CD4-positive, alpha-beta T cell treated with Interferon alpha-2 for 1 hour (primary cell): ENCODE results near the gene RPH3AL.

Experiments used
- DNase-seq, 2 donors: peaks; one replicate each; pipeline ENCODE4 v3.0.0-alpha.2; 2020 to 2022

RPH3AL gene, protein sequence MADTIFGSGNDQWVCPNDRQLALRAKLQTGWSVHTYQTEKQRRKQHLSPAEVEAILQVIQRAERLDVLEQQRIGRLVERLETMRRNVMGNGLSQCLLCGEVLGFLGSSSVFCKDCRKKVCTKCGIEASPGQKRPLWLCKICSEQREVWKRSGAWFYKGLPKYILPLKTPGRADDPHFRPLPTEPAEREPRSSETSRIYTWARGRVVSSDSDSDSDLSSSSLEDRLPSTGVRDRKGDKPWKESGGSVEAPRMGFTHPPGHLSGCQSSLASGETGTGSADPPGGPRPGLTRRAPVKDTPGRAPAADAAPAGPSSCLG

DNA sequence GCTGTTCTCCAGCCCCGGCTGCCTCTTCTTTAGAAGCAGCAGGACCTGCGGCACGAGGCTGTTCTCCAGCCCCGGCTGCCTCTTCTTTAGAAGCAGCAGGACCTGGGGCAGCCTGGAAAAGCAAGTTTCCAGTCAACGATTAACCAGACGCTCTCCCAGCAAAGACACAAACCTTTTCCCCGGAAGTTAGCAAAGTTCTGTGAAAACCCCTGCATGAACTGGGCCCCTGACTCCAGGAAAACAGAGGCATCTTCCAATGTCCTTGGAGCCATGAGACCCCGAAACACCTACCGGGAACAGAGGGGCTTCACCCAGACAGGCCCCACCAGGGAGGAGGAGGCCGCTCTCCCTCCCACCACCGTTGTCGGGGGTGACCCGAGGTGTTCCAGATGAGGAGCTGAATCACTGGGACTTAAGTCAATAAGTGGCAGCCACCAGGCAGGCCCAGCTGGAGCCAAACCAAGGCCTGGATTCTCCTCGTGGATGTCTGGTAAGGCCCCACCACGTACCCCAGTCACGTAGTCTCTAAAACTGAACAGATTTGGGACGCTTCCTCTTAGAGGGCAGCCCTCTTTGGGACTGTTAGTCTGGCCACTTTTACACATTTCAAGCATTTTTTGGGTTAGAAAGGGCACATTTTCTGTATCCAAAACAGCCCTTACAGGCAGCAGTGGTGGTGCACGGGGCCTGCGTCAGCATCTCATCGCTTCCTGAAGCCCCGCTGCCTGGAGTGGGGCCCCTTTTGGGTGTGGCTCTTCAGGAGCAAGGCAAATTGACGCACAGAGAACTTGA, at the start of gene RPH3AL:
Gene RPH3AL, minus strand, starts transcription at position 387 of the 792 bp plus-strand sequence. CDS start 25,264 bp downstream, outside the sequence.
- DNase-seq, result peak in 1 of 2 donors; percentile 18

DNA sequence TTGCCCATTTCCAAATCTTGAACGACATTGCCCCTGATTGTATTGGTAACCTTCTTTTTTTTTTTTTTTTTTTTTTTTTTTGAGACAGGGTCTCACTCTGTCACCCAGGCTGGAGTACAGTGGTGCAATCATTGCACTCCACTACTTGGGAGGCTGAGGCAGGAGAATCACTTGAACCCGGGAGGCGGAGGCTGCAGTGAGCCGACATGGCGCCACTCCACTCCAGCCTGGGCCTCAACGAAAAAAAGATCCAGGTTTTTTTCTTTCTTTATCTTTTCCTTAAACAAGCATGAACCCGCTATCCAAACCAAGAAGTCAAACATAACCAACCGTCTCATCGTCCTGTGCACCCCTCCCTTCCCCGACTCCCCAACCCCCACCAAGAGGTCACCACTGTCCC, 47.6 kb upstream of the RPH3AL start:
- DNase-seq, result no peak

DNA sequence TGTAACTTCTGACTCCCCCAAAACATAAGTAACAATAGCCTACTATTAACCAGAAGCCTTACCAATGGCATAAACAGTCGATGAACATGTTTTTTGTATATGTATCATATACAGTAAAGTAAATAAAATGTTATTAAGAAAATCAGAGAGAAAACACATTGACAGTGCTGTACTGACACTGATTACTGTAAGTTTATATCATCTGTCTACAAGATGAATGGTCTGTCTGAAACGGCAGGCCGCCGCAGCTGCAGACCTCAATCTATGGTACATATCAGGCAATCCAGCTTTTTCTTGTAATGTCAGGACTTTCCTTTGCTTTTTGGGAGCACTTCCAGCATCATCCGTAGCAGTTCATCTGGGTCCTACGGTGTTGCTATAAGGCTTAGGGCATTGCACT, 44.2 kb upstream of the RPH3AL start:
- DNase-seq, result no peak

DNA sequence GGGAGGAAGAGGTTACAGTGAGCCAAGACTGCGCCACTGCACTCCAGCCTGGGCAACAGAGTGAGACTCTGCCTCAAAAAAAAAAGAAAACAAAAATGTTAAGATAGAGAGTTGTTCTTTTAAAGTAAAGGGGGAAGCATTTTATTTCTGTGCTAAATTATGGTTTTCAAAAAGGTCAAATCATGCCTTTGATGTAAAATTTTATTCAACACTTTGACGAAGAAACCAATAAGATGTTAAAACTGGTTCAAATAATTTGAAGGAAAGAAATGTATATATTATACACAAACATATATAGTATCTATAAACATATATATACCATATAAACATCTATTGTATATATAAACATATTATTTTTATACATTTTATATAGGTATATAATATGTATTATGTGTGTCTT, 43.4 kb upstream of the RPH3AL start:
- DNase-seq, result no peak

DNA sequence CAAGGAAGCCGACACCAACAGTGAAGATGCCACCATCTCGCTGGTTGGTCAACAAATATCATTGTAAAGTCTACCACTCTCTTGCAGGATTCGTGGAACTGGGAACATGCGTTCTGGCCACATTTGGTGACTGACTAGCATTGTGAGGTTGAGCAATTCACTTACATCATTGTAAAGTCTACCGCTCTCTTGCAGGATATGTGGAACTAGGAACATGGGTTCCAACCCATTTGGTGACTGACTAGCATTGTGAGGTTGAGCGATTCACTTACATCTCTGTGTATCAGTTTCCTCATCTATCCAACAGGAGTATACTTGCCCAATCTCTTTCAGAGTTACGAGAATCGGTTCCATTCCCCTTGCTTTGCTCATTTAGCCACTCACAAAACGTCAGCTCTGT, 42.6 kb upstream of the RPH3AL start:
- DNase-seq, result peak in 1 of 2 donors; percentile 17

DNA sequence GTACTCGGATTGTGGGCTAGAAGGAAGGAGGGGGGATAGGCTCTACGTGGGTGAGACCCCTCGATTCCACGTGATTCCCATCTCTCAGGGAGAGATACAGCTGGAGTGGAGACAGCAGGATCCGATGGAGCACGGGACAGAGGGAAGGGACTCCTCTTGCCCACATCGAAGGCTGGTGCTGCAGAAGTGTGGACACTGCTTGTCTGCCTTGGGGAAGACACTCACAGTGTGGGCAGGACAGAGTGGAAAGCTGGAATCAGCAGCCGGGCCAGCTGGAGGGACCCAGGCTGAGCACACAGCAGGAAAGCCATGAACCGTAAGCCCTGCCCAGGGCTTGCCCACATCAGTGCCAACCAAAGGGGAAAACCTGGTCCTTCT, 42.1 kb upstream of the RPH3AL start:
- DNase-seq, result no peak

DNA sequence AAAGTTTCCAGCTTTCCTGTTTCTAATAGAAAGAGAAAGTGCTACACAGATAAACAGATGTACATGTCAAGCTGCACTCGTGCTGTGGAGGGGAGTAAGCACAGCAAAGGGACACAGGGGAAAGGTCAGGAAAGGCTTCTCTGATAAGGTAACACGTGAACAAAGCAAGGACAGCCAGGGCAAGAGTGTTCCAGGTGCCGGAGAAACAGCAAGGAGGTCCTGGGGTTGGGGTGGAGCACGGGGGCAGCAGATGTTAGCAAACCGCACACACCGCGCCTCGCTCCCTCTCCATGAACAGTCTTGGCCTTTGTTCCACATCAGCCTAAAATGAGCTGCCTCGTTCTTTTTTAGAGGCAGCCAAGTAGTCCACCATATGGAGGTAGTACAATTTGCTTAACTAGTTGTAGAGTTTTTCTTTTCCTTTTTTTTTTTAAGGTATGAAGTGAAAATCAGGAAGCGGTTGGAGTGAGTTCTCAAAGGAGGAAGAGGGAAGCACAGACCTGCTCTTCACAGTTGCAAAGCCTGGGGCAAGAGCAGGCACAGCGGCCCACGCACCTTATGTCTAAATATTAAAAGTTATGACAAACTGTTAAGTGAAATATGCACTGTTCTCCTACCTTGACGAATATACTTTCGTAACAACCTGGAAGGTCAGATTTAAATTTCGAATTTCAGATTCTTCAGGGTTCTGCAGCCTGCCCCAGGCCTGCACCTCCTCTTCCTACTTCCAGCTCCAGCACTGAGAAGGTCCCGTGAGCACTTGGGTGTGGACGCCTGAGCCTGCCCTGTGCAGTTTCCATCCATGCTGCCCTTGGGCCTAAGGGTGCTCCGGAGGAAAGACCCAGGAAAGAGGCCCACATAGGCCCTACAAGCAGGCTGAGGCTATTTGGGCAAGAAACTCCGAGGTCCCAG, 41.5 kb upstream of the RPH3AL start:
- DNase-seq, result no peak

DNA sequence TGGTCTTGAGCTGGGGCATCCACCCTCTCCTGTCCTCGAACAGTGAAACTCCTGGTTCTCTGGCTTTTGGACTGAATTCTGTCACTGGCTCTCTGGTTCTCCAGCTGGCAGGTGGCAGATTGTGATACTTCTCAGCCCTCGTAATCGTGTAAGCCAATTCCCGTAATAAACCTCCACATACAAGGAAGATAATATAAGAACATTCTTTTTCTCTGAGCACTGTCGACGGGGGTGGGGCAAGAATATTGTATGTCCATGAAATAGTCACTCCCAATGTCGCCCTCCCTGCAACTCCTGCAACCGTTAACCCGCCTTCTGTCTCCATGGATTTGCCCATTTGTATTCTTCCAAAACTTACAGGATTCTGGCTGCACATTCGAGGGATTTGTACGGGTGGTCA, 39.2 kb upstream of the RPH3AL start:
- no peak for DNase-seq

DNA sequence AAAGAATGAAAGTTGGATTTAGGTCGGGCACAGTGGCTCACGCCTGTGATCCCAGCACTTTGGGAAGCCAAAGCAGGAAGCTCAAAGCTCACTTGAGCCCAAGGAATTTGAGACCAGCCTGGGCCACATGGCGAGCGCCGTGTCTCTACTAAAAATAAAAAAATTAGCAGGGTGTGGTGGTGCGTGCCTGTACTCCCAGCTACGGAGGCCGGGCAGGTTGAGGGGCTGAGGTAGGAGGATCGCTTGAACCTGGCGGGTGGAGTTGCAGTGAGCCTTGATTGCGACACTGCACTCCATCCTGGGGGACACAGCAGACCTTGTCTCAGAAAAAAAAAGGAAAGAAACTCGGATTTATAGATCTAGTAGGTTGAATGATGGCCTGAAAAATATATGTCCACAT, 37.4 kb upstream of the RPH3AL start:
- DNase-seq, result no peak

DNA sequence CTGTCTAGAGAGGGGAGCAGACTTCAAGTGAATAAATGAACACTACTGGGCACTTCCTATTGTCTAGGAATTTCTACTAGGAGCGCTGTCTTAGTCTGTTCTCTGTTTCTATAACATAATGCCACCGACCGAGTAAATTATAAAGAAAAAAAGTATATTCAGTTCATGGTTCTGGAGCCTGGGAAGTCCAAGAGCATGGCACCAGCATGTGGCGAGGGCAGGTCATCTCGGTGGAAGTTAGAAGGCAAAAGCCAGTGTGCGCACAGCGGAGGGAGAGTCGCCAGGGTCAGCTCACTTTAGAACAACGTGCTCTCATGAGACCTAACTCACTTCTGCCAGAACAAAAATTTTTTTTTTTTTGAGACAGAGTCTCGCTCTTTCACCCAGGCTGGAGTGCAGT, 35.5 kb upstream of the RPH3AL start:
- DNase-seq, result no peak

DNA sequence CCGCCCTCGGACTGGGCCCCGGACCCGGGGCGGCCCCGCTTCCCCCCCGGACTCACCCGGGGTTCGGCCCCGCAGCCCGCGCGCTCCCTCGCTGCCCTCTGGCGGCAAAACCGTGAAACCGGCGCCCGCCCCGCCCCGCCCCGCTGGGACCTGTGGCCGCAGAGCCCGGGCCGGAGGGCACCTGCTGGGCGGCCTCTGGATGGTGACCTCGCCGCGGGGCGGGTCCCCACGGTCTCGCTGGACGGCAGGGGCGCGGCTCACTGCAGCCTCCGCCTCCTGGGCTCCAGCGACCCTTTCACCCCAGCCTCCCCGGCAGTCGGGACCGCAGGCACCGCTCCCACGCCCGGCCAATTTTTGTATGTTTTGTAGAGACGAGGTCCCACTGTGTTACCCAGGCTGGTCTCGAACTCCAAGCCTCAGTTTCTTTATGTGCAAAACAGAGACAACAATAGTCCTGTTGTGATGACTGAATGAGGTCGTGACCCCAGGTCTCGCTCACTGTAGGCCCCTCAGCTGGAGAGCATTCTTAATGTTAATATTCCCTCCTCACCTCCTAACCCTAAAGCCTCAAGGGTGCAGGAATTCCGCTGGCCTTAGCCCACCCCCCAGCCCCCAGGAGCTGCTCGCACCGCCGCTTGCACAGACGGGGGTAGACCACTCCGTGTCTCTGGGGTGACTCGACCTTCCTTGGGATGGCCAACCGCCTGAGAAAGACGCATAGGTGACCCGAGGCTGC, 33.7 kb upstream of the RPH3AL start:
- peak; percentile 62 to 77 for DNase-seq

DNA sequence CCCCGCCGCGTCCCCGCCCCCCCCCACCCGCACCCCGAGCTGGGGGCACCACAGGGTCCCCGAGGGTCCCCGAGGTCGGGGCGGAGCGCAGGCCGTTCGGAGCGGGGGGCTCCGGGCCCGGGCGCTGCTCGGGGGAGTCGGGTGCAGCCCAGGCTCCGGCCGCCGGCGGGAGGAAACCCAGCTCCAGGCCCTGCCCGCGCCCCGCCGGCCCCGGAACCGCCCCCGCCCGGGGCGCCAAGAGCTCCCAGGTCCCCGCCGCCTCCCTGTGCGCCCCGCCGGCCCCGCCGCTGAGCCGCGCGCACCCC, 33.2 kb upstream of the RPH3AL start:
- no peak for DNase-seq

DNA sequence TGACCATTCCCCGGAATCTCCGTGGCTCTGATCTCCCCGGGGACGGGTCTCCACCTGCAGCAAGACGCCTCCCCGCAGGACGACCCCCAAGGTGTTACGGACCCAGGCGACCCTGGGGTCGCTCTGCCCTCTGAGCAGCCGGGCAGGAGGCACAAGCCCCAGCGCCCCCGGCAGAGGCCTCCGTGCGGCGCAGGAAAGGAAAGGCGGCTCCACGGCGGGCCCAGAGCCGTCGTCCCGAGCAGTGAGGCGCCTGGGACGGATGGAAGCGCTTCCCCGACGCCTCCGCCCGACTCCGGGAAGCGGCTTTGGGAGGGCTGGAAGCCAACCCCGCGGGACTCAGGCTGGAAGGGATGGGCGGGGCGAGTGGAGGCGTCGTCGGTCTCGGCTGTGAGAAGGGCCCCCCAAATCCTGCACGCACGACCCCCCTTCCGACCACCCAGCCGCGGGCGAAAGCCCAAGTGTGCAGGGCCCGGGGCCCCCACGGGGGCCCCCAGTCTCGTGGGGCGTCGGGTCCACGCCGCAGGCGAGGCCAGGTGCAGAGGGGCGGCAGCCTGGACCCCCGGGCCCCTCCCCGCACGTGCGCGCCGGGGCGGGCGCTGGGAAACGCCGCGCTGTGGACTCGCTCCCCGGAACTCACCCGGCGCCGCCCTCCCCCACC, 32.7 kb upstream of the RPH3AL start:
- DNase-seq, result peak in 1 of 2 donors; percentile 21

DNA sequence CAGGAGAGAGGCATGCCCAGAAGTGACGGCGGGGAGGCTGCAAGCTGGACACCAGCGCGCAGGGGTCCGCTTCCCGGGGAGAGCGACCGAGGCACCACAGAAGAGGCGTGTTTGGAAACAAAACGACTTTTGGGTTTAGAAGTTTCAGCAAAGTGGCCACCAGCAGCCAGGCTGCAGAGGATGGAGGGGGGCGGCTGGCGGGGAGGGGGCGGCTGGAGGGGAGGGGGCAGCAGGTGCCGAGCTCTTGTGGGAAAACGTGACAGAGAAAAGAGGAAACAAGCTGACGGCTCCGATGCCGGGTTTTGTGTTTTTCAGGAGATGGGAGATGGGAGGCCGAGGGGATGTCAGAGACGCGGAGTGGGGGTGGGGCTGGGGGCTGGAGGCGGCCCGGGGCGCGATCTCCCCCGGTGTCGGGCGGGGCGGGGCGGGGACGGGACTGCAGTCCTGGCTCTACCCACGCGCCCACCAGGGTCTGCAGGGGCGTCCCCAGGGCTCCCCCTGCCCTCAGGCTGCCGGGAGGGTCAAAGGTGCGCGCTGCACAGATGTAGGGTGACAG, 32.1 kb upstream of the RPH3AL start:
- DNase-seq, result no peak

DNA sequence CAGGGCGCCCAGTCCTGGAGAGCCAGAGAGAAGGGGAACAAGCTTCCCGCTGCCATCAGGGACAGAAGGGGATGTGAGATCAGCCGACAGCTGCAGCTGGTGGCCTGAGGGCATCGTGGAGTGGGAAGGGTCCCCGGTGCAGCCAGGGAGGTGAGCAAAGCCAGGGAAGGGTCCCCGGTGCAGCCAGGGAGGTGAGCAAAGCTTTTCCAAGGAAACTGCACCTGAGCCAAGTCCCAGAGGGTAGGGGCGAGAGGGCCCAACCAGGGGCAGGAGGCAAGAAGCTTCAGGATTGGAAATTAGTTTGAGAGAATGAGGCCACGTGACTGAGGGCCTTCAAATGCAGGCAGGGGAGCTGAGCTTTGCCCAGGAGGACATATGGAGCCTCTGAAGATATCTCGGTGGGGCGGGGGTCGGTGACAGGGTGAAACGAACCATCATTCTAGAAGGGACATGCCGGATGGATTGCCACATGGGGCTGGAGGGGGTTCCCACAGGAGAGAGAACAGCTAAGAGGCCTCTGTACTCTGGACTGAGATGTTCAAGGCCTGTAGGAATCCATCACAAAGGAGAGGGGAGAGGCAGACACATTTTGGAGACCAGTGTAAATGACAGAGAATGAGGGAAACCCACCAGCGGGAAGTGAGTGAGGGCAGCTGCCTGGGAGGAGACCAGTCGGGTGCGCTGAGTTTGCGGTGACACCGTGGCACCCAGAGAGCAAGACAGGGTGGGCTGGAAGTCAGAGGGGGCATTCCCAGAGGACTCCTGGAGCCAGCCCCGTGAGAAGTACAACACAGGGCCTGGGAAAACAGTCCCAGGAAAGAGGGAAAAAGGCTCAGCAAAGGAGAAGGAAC, 31.4 kb upstream of the RPH3AL start:
- no peak for DNase-seq

DNA sequence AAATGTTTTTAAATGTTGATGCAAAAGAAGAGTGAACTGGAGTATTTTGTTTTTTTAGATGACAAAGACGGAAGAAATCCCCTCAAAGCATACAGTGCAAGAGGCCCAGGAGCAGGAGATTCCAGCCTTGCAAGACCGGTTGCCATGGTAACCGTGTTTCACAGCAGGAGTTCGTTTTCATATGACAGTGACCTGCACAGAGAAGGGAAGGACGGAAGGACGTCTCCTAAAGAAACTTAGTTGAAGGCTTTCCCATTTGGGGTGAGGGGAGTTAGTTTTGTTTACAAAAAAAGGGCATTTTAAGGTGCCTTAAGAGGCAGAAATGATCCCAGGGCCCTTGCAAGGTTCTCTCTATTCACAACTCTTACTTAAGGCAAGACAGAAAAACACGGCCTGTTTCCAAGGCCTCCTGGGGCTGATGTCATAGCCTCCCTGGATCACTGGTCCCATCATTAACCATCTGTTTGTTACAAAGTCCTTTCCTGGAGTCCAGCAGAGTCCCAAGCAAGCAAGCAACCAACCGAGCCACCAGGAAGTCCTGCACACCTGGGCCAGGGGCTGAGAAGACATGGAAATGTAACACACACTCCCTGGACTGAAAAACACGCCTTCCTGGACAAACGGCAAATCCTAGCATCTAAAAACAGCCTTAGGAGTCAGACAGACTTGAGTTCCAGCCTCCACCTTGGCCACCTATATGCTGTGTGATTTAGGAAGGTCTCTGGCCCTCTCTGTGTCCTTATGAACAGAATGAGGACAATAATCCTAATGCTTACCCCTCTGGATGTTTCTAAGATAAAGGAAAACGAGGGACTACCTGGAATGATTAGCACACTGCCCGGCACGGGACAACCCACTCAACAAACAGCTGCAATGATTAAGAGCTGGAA, 30.3 kb upstream of the RPH3AL start:
- DNase-seq, result no peak

DNA sequence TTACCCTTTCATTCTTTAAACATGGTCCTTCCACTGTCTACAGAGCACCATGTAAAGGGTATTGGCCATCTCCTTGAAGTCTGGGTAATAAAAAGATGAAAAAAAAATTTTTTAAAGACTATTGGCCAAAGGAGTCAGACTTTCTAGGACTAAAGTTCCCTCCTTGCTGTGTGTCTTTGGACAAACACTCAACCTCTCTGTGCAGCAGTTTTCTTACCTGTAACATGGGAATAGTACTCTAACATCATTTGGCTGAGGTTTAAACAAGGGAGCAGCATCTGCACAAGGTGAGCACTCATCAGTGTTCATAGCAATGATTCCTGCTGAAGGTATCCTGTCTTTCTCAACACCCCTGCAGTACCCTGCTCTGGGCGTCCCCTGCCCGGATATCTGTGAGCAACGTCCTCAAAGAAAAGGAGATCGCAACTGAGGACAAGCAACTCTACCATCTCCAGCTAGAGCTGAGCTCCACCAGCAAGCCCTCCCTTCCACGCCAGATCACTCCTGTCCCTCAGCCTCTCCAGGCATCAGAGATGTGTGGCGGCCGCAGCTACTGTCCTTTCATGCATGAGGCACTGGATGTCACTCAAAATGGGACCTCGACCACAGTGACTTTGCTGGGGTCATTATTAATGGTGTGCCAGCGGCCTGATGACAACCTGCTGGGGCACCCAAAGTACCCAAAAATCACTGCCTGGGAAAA, 29.5 kb upstream of the RPH3AL start:
- no peak for DNase-seq

DNA sequence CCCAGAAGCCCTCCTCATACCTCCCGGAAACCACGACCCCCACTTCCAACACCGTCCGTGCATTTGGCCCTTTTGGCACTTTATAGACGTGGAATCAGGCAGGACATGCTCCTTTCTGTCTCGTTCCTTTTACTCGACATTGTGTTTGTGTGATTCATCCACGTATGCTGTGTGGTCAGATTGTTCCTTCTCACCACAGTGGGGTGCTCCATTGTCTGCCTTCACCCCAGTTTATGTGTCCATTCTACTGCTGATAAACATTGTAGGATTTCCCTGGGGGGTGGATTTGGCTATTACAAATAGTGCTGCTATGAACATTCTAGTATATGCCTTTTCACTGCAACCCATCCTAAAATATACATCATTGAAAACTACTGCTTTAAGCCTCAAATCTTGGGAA, 28.9 kb upstream of the RPH3AL start:
- DNase-seq, result no peak
